ENCODE data around the gene COX20.
"Not testable (repeated sequence)": the region's sequence is repeated elsewhere in the genome, so short reads cannot be mapped to it uniquely, and the experiment has no call there.

COX20 gene

GRCh38 chr1:244826712-244827111 is 8.7 kb upstream of the COX20 start:
- no peak for DNase-seq

- no peak for DNase-seq
Observed at GRCh38 chr1:244830639-244831038, 4.8 kb upstream of the COX20 start.

GRCh38 chr1:244833260-244833659 is 2.2 kb upstream of the COX20 start:
- not testable (repeated sequence) for DNase-seq

GRCh38 chr1:244833734-244834542 is 1.5 kb upstream of the COX20 start:
- peak; percentile 67 for DNase-seq

- DNase-seq, result peak; percentile 93
Observed at GRCh38 chr1:244834543-244835275, 749 bp upstream of the COX20 start.

GRCh38 chr1:244836135-244836521 is 670 bp downstream of the COX20 start:
- DNase-seq, result peak; percentile 24

- no peak for DNase-seq
Observed at GRCh38 chr1:244836584-244836983, 1.1 kb downstream of the COX20 start.

- DNase-seq, result no peak
Observed at GRCh38 chr1:244837597-244838258, 2.3 kb downstream of the COX20 start.

- DNase-seq, result no peak
Observed at GRCh38 chr1:244839656-244840055, 4.2 kb downstream of the COX20 start.

GRCh38 chr1:244840219-244840794 is 4.8 kb downstream of the COX20 start:
- no peak for DNase-seq

GRCh38 chr1:244841273-244841927 is 5.9 kb downstream of the COX20 start:
- no peak for DNase-seq

- no peak for DNase-seq
Observed at GRCh38 chr1:244843148-244843978, 7.9 kb downstream of the COX20 start.

- DNase-seq, result no peak
Observed at GRCh38 chr1:244844155-244845121, 9.0 kb downstream of the COX20 start.

GRCh38 chr1:244846653-244847052 is 11.2 kb downstream of the COX20 start:
- DNase-seq, result no peak

GRCh38 chr1:244849189-244849866 is 13.9 kb downstream of the COX20 start:
- DNase-seq, result no peak

- no peak for DNase-seq
Observed at GRCh38 chr1:244850099-244850852, 14.8 kb downstream of the COX20 start.

- DNase-seq, result no peak
Observed at GRCh38 chr1:244850896-244851295, 15.4 kb downstream of the COX20 start.

- DNase-seq, result no peak
Observed at GRCh38 chr1:244851546-244852231, 16.2 kb downstream of the COX20 start.

- DNase-seq, result no peak
Observed at GRCh38 chr1:244852694-244853093, 17.2 kb downstream of the COX20 start.

Measured in stimulated activated CD4-positive, alpha-beta T cell treated with anti-CD3 and anti-CD28 coated beads, Interleukin-15, amount 100 ng/mL, for 24 hours (primary cell).